ENCODE data around the gene UBTD2.
A peak's percentile ranks its signal among the peaks of the same experiment; 100 is the strongest.

Gene UBTD2

GRCh38 chr5:172188033-172188892 lies 95.3 kb downstream of the UBTD2 start, which contains the start of gene STK10:
STK10 (minus strand) TSS chr5:172188224; CDS start chr5:172188042, 182 bp downstream.
- peak; percentile 78 for TF ChIP-seq L3MBTL2 (conservative IDR thresholded peaks at IDR 0.05)
- no peak for TF ChIP-seq FOXA1 (IDR thresholded peaks at IDR 0.05)
- TF ChIP-seq HDGF (IDR thresholded peaks at IDR 0.05; ENCODE audit: borderline replicate concordance) = no peak
- ChIA-PET POLR2A (interaction anchor here (0.8 to 3.1 kb wide), 6 partner anchors 11 to 249 kb away, joined by 3 to 20 read pairs (median 4); partner anchors contain the start of gene UBTD2), CTCF (interaction anchor here (0.6 to 1.4 kb wide), 13 partner anchors 10 to 136 kb away, joined by 3 to 10 read pairs (median 3); partner anchors contain the start of gene UBTD2)
- peak; percentile 96 for DNase-seq (ENCODE audit: extremely low spot score)

- ChIA-PET CTCF (interaction anchor here (0.6 to 1.1 kb wide), 6 partner anchors 8 to 106 kb away, joined by 3 to 9 read pairs (median 4); partner anchors contain the start of gene UBTD2), POLR2A (interaction anchor here (0.9 to 3.1 kb wide), 7 partner anchors 9 to 250 kb away, joined by 3 to 20 read pairs (median 5); partner anchors contain the start of gene UBTD2)
- peak; percentile 55 for DNase-seq (ENCODE audit: extremely low spot score)
- TF ChIP-seq ZNF384 (IDR thresholded peaks at IDR 0.05) = no peak
- no peak for TF ChIP-seq NFRKB (IDR thresholded peaks at IDR 0.05)
- TF ChIP-seq BHLHE40 (IDR thresholded peaks at IDR 0.05; ENCODE audit: borderline replicate concordance) = no peak
- TF ChIP-seq HDGF (IDR thresholded peaks at IDR 0.05; ENCODE audit: borderline replicate concordance) = no peak
- TF ChIP-seq L3MBTL2 (conservative IDR thresholded peaks at IDR 0.05) = peak; percentile 69
- no peak for TF ChIP-seq SP1 (IDR thresholded peaks at IDR 0.05)
Observed at GRCh38 chr5:172187118-172188032, 96.2 kb downstream of the UBTD2 start.

- ChIA-PET POLR2A (interaction anchor here (0.9 to 2.1 kb wide), 4 partner anchors 8 to 99 kb away, joined by 3 to 9 read pairs (median 4); partner anchors contain the start of gene UBTD2), CTCF (interaction anchor here (0.6 to 1.1 kb wide), 3 partner anchors 9 to 72 kb away, joined by 3 to 9 read pairs (median 3); no protein-coding TSS in a partner anchor)
- no peak for TF ChIP-seq FOXK2 (IDR thresholded peaks at IDR 0.05)
- TF ChIP-seq NFRKB (IDR thresholded peaks at IDR 0.05) = no peak
- no peak for TF ChIP-seq ELF4 (IDR thresholded peaks at IDR 0.05)
- no peak for TF ChIP-seq ZNF384 (IDR thresholded peaks at IDR 0.05)
- TF ChIP-seq SP1 (IDR thresholded peaks at IDR 0.05) = no peak
- DNase-seq (ENCODE audit: extremely low spot score) = no peak
Observed at GRCh38 chr5:172186114-172186695, 97.4 kb downstream of the UBTD2 start.

GRCh38 chr5:172185096-172185461 lies 98.5 kb downstream of the UBTD2 start:
- ChIA-PET POLR2A (no interaction called here), CTCF (interaction anchor here (0.7 kb wide), 1 partner anchor 530 kb away, joined by 4 read pairs; no protein-coding TSS in a partner anchor)
- no peak for DNase-seq (ENCODE audit: extremely low spot score)
- TF ChIP-seq ELF4 (IDR thresholded peaks at IDR 0.05) (no peak), SP1 (IDR thresholded peaks at IDR 0.05) (no peak), LEF1 (IDR thresholded peaks at IDR 0.05; ENCODE audit: borderline replicate concordance) (no peak), HDGF (IDR thresholded peaks at IDR 0.05; ENCODE audit: borderline replicate concordance) (no peak), SUZ12 (IDR thresholded peaks at IDR 0.05) (no peak), NFRKB (IDR thresholded peaks at IDR 0.05) (no peak), TARDBP (IDR thresholded peaks at IDR 0.05) (no peak), ZNF384 (IDR thresholded peaks at IDR 0.05) (no peak), L3MBTL2 (conservative IDR thresholded peaks at IDR 0.05) (no peak), ARNT (IDR thresholded peaks at IDR 0.05) (no peak)

GRCh38 chr5:172183881-172184280 lies 99.7 kb downstream of the UBTD2 start:
- TF ChIP-seq HDGF (IDR thresholded peaks at IDR 0.05; ENCODE audit: borderline replicate concordance) (no peak), SP1 (IDR thresholded peaks at IDR 0.05) (no peak), PKNOX1 (IDR thresholded peaks at IDR 0.05) (no peak), FOXA1 (IDR thresholded peaks at IDR 0.05) (no peak), LEF1 (IDR thresholded peaks at IDR 0.05; ENCODE audit: borderline replicate concordance) (no peak), L3MBTL2 (conservative IDR thresholded peaks at IDR 0.05) (no peak), ARNT (IDR thresholded peaks at IDR 0.05) (no peak), TARDBP (IDR thresholded peaks at IDR 0.05) (no peak), BHLHE40 (IDR thresholded peaks at IDR 0.05; ENCODE audit: borderline replicate concordance) (no peak), SUZ12 (IDR thresholded peaks at IDR 0.05) (no peak), ELF4 (IDR thresholded peaks at IDR 0.05) (no peak), CTBP1 (IDR thresholded peaks at IDR 0.05; ENCODE audit: borderline replicate concordance) (no peak), FOXK2 (IDR thresholded peaks at IDR 0.05) (no peak), ZNF384 (IDR thresholded peaks at IDR 0.05) (no peak), FOXM1 (IDR thresholded peaks at IDR 0.05; ENCODE audit: borderline replicate concordance) (no peak), NFRKB (IDR thresholded peaks at IDR 0.05) (no peak)
- no peak for DNase-seq (ENCODE audit: extremely low spot score)
- CTCF ChIA-PET = no interaction called here
- POLR2A ChIA-PET = no interaction called here

GRCh38 chr5:172182291-172182690 lies 101.3 kb downstream of the UBTD2 start:
- no peak for TF ChIP-seq LEF1 (IDR thresholded peaks at IDR 0.05; ENCODE audit: borderline replicate concordance)
- POLR2A ChIA-PET = no interaction called here
- CTCF ChIA-PET = no interaction called here
- DNase-seq (ENCODE audit: extremely low spot score) = no peak

GRCh38 chr5:172180936-172181335 lies 102.6 kb downstream of the UBTD2 start:
- CTCF ChIA-PET = no interaction called here
- POLR2A ChIA-PET = interaction anchor here (0.5 kb wide), 1 partner anchor 216 kb away, joined by 3 read pairs; no protein-coding TSS in a partner anchor
- DNase-seq (ENCODE audit: extremely low spot score) = no peak

More at GRCh38 chr5:172180936-172181335, 102.6 kb downstream of the UBTD2 start:
- TF ChIP-seq ARNT (IDR thresholded peaks at IDR 0.05) (no peak), FOXM1 (IDR thresholded peaks at IDR 0.05; ENCODE audit: borderline replicate concordance) (no peak), TARDBP (IDR thresholded peaks at IDR 0.05) (no peak), ELF4 (IDR thresholded peaks at IDR 0.05) (no peak), LEF1 (IDR thresholded peaks at IDR 0.05; ENCODE audit: borderline replicate concordance) (no peak), BHLHE40 (IDR thresholded peaks at IDR 0.05; ENCODE audit: borderline replicate concordance) (no peak), FOXK2 (IDR thresholded peaks at IDR 0.05) (no peak), CTBP1 (IDR thresholded peaks at IDR 0.05; ENCODE audit: borderline replicate concordance) (no peak), PKNOX1 (IDR thresholded peaks at IDR 0.05) (no peak), NFRKB (IDR thresholded peaks at IDR 0.05) (no peak), FOXA1 (IDR thresholded peaks at IDR 0.05) (no peak), L3MBTL2 (conservative IDR thresholded peaks at IDR 0.05) (no peak), ZNF384 (IDR thresholded peaks at IDR 0.05) (no peak), HDGF (IDR thresholded peaks at IDR 0.05; ENCODE audit: borderline replicate concordance) (no peak), SUZ12 (IDR thresholded peaks at IDR 0.05) (no peak), SP1 (IDR thresholded peaks at IDR 0.05) (no peak)

Measured in HEK293T (cell line).